GM18526 (cell line): ENCODE data around the gene POMP.

Experiments
- POLR2A ChIP-seq: IDR thresholded peaks from 3 replicates; pipeline ENCODE4 v1.6.1; 2011; ENCODE audit not compliant: insufficient read length; ENCODE audit errors: extremely low read depth

POMP gene

DNA sequence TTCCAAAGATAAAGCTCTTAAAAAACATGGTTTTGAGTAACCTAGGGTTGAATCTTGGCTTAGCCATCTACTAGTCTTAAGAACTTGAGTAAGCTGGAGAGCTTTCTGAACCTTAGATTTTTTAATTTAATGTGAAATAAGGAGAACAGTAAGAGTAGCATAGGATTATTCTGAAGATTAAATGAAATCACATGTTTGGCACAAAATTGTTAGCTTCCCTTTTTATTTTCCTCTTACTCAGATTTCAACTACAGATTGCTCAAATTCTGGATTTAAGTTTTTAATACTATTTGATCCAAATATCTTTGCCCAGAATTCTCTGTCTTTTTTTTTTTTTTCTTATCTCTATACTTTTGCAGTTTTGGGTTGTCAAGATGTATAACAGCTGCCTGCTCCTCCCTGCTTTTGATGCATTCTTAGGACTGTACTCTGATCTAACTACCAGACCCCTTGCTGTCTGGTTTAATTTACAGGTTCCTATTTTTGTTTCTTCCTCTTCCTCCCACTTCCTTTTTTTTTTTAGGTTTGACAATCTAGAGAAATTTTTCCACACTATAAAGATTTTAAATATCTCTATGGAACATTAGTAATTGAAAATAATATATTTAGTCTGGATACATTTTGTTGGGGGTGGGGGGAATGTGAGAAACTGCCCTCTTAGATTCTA lies 12.3 kb downstream of the POMP start:
- TF ChIP-seq POLR2A, result no peak

DNA sequence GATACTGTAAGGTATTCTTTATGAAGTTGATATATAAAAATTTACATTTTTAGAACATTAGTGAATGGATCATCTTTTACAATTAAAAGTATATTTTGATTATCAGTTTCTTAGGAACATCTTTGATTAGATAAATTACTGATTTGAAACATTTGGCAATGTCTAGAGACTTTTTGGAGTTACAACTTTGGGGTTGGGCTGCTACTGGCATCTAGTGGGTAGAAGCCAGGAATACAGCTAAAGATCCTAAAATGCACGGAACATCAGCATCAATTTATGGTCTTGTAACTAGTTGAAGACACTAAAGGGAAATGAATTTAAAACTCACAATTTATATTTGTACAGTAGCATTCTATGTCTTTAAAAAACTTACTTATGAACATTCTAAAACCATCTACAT lies 19.9 kb downstream of the POMP start:
- TF ChIP-seq POLR2A, result no peak

DNA sequence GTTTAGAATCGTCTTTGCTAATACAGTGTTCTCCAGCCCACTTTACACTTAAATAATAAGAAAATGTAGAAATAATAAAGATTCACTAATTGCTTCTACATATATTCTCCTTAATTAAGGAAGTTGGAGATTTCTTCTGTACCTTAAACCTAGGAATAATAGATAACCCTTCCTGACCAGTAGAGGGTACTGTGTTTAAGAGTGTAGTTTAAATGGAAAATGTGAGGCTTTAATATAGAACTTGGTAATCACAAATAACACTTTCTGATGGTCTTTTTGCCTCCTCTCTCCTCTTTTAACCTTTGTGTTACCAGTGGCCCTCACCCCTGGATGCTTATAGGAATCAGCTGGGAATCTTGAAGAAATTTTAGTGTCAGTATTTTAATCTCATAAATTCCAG lies 20.7 kb downstream of the POMP start:
- TF ChIP-seq POLR2A, result no peak

DNA sequence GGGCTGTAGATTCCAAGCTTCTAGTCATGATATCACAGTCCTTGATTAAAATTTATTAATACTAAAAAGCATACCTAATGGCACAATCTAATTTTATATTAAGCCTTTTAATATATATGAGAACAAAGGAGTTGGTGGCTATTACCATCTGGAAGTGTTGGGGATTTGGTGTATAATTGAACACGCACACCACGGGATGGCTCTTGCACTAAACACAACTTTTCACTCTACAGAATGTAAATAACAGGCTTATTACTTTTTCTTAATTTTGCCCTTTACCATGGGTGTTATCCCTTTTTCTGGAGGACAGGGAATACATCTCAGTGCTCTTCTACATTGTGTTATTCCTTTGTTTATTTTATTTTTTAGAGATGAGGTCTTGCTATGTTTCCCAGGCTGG lies 21.6 kb downstream of the POMP start:
- no peak for TF ChIP-seq POLR2A

DNA sequence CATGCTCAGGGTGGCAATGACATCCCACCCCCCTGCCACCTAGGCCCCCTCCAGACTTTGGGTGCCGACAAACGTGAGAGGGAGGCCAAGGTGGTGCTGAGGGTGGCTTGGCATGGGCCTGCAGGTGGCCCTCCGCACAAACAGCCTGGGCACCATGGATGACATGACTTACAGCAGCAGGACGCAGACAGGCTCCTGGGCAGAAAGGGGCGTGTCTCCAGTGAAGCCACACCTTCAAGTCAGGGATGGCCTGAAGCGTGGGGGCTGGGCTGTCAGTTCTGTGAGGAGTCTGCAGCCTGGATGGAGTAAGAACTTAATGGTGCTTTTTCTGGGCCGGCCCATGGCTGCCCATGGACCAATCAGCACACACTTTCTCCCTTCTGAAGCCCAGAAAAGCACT lies 25.3 kb downstream of the POMP start:
- TF ChIP-seq POLR2A, result no peak

DNA sequence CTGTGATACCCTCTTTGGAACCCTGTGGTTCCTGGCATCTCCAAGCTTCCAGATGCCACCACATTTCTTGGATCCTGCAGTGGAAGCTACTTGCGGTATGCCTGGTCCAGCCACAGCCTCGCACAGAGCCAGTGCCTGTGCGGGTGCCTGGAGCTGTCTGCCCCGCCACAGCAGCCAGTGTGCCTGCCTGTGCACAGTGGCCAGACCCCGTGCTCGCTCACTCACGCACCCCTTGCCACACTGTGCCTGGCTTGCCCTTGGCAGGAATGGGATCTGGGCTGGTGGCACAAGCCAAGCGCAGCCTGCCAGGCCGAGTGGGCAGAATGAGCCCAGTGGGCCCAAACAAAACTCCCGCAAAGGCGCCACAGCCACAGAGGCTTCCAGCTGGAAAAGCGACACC lies 26.2 kb downstream of the POMP start:
- TF ChIP-seq POLR2A, result no peak

DNA sequence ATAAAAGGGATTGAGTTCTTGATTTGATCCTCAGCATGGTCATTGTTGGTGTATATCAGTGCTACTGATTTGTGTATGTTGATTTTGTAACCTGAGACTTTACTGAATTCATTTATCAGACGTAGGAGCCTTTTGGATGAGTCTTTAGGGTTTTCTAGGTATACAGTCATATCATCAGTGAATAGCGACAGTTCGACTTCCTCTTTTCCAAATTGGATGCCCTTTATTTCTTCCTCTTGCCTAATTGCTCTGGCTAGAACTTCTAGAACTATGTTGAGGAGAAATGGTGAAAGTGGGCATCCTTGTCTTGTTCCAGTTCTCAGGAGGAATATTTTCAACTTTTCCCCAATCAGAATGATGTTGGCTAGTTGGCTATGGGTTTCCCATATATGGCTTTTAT lies 27.0 kb downstream of the POMP start:
- no peak for TF ChIP-seq POLR2A

DNA sequence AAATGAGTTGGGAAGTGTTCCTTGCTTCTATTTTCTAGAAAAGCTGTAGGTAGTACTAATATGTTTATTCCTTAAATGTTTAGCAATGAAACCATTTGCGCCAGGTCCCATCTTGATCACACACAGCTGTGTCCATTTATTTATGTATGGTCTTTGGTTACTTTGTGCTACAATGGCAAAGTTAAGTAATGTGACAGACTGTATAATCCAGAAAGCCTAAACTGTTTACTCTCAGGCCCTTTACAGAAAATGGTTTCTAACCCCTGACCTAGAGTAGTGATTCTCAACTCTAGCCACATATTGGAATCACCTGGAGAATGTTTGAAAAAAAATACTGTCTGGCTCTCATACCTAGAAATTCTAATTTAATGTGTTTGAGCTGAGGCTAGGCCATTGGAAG lies 38.5 kb downstream of the POMP start:
- TF ChIP-seq POLR2A, result no peak

DNA sequence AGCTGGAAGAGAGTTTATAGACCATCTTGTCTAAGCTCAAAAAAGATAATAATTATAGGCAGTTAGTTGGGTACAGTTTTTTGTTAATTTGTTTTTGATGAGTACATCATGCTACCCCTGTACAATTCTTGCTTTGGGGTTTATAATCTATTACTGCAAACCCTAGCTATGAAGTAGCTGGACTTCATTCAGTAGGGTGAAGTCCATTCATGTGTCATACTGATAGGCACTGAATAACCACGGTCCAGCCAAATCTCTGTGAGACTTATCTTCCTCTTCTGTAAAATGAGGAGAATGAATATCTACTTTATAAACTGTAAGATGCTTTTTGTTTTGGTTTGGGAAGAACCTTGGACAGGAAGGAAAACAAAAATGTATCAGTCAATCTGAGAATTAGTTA lies 40.3 kb downstream of the POMP start:
- no peak for TF ChIP-seq POLR2A

DNA sequence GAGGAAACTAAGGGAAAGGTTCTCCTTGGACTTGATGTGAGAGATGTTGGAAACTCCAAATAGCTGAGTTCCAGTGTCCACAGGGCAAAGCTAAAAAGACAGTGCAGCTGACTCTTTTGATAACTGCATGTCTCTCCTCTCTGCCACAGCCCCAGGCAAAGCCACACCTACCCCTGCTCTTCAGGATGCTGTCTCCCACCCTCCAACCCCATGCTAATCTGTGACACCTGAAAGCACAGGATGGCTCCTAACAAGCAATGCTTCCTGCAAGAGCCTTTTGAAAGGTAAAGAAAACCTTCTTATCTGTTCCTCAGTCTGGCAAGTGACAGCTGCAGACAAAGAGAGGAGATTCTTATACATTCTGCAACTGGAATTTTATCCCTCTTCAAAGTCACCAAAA lies 45.4 kb downstream of the POMP start:
- TF ChIP-seq POLR2A, result no peak

DNA sequence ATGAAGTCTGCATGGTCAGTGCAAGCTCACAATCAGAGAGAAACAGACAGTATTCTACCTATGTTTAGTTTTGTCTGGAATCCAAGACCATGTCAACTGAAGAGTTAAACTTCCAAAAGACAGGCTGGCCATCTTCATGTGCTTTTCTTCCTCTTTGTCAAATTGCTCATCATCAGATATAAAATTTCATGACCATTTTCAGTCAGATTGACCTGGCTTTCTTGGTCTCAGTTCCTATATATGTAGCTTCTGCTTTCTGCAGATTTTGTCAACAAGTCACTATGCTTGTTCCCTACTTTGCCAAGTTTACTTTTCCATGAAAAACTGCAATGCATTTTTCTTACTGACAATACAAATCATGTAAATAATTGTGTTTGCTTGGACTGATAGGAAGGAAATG lies 46.0 kb downstream of the POMP start:
- TF ChIP-seq POLR2A, result no peak

DNA sequence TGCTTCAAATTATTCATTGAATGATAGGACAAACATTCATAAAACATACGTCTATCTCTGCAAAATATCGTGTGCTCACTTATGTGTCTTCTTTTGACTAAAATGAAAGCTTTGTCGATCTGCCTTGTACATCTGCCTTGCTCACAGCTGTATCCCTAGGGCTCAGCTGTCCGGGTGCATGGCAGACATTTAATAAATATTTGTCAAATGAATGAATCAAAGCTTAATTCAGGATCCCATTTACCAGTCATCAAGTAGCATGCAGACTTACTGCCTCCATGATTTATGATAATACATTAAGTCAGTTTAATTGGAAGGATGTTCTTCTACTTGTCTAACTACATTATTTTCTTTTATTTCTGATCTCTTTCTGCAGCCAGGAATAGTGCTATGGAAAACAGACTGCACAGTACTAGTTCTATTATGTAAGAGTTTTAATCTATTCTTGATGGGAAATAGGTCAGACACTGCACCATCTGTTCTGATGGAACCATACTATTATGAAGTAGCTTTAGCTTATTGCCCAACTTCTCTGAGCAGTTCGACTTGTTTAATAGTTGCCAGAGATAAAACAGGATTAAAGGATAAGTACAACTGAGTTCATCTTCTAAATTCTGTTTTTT lies 46.6 kb downstream of the POMP start:
- TF ChIP-seq POLR2A, result no peak

DNA sequence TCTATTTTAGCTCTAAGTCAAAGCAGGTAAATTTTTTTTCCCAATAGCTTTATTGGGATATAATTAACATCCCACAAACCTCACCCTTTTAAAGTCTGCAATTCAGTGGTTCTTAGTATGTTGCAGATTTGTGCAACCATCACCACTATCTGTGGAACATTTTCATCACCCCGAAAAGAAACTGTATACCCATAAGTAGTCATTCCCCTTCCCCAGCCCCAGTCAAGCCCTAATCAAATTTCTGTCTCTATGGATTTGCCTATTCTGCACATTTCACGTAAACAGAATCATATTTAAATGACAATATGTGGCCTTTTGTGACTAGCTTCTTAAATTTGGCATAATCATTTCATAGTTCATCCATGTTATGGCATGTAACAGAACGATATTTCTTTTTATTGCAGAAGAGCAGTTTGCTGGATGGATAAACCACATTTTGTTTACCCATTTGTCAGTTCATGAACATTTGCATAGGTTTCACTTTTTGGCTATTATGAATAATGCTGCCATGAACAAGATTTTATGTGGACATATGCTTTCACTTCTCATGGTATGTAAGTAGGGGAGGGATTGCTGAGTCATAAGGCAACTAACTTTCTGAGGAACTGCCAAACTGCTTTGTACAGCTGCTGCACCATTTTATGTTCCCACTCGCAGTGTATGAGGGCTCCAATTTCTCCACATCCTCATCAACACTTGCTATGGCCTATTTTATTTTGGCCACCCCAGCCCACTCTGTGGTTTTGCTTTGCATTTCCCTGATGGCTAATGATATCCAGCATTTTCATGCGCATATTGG lies 48.9 kb downstream of the POMP start:
- no peak for TF ChIP-seq POLR2A

DNA sequence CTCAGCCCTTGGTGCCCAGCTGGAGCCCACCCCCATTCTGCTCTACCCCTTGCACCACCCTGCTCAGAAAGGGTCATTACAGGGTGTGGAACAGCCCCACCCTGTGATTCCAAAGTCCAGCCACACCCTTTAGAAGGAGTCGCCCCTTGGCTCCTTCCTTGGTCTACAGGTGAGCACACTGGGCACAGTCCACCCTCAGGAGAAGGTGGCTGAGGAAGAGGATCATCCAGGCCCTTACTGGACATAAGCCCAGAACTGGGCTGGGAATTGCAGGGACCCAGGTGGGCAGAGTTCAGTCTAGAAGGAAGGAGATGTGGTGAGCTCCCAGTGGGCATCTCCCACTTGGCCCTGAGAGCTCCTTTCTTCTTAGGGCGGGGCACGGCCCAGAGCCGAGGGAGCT lies 51.2 kb downstream of the POMP start:
- no peak for TF ChIP-seq POLR2A

DNA sequence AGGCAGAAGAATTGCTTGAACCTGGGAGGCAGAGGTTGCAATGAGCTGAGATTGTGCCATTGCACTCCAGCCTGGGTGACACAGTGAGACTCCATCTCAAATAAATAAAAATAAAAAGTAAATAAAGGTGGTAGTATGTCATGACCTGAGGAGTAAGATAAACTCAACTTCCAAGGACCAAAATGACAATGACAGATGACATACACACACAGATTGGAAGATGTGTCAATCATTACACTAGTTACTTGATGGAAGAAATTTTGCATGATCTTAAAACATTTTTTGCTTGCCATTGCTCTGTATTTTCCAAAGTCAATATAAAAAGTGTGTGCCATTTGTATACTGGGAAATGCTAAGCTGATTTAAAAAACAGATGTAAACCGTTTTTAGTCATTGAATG lies 55.7 kb downstream of the POMP start:
- TF ChIP-seq POLR2A, result no peak

DNA sequence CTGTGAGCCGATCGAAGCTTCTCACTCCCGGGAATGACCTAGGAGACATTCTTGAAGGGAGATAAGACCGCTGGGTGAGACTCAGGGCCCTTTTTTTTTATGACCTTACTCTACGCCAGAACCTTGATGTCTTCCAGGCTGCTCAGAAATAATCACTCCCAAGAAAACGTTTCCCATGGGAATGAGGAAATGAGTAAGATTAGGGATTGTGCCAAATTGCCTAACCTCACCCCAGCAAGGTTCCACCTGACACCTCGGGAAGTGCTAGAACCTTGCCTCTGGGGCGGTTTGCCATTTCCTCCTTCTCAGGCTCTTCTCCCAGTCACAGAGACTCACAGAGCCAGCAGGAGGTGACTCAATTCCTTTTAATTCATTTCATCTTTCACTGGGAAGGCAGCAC lies 57.6 kb downstream of the POMP start:
- no peak for TF ChIP-seq POLR2A
